ENCODE data around the gene ELK3. TPM values are rescaled to one million over a fixed set of nuclear protein-coding genes. Genes with fewer than 3 reads are reported as not detected.

Gene ELK3
- total RNA-seq, 4 donors from 2014 or later = 10.1 to 25.3 (median 23.4) TPM

DNA sequence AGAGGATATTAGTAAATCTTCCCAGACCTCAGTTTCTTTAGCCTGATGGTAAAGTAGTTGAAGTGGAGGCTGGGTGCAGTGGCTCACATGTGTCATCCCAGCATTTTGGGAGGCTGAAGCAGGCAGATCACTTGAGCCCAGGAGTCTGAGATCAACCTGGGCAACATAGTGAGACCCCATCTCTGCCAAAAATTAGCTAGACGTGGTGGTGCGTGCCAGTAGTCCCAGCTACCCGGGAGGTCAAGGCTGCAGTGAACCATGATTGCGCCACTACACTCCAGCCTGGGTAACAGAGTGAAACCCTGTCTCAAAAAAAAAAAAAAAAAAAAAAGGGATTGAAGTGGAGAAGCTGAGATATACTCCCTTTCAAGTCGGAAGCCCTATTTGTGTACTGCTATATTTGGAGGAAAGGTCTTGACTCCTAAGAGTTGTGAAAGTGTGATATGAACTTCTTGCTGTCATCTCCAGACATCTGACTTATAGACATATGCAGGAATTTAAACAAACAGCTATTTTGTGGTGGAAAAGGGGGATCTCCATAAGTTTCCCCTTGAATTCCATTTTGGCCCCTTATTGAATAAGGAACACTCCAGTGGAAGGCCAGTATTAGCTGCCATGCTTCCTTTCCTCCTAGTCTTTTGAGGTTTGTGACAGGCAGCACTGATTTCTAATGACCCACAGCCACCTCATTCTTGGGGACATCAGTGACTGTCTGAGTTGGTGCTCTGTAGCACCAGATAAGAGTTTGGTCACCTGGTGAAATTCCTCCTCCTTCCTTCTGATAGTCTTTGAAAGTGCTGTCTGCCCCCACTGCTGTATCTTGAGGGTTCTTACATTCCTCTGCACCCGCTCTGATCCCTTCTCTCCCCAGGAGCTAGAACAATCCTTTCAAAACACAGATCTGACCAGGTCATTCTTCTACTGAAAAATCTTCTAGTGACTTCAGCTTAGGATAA is 7.4 kb downstream of the ELK3 start:
- no peak for ATAC-seq
- TF ChIP-seq CTCF (IDR thresholded peaks at IDR 0.05) (no peak), POLR2A (IDR thresholded peaks at IDR 0.05) (no peak), POLR2AphosphoS5 (IDR thresholded peaks at IDR 0.05) (no peak), EP300 (IDR thresholded peaks at IDR 0.05) (no peak)
- no peak overlapping the region for H3K4me3 ChIP-seq
- peaks cover 0 to 34% (median 3%) of the 10 kb centered on the region in 3 donors for H3K4me1 ChIP-seq
- no peaks in the 10 kb centered on the region for H3K9me3 ChIP-seq
- H3K27me3 ChIP-seq = no peaks in the 10 kb centered on the region
- no peaks in the 10 kb centered on the region for H3K36me3 ChIP-seq
- WGBS, 2 donors (ENCODE audit: low coverage in 1 of 2) = 88 to 90% methylated on average over 2 of the region's 6 CpGs
- no peak overlapping the region for H3K27ac ChIP-seq

GRCh38 chr12:96204381-96204780 is 10.2 kb downstream of the ELK3 start:
- H3K4me1 ChIP-seq = peaks cover 0 to 26% (median 0%) of the 10 kb centered on the region in 3 donors
- TF ChIP-seq CTCF (IDR thresholded peaks at IDR 0.05) = no peak
- TF ChIP-seq EP300 (IDR thresholded peaks at IDR 0.05) = no peak
- TF ChIP-seq POLR2A (IDR thresholded peaks at IDR 0.05) = no peak
- no peak for TF ChIP-seq POLR2AphosphoS5 (IDR thresholded peaks at IDR 0.05)
- H3K4me3 ChIP-seq = no peak overlapping the region
- no peak for ATAC-seq
- H3K27ac ChIP-seq = no peak overlapping the region
- H3K27me3 ChIP-seq = no peaks in the 10 kb centered on the region
- H3K36me3 ChIP-seq = no peaks in the 10 kb centered on the region
- 82 to 86% methylated on average over 5 of the region's 5 CpGs for WGBS, 2 donors (ENCODE audit: low coverage in 1 of 2)
- H3K9me3 ChIP-seq = no peaks in the 10 kb centered on the region

DNA sequence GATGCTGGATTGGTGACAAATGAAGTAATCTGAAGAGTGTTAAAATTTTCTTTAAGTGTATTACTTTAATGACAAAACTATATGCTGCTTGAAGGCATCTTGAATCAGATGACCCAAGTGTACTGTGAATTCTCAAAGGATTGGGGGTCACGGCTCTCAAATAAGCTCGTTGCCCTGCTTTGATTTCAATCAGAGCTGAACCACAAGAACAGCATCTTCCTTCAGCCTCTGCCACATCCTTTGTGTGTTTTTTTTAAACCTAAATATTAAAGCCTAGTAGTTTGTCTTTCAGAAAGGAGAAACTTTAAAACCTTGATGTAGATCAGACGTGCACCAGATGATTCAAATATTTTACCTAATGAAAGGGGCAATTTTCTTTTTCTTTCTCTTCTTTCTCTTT is 11.7 kb downstream of the ELK3 start:
- H3K9me3 ChIP-seq = no peaks in the 10 kb centered on the region
- no peaks in the 10 kb centered on the region for H3K27me3 ChIP-seq
- H3K27ac ChIP-seq = no peak overlapping the region
- H3K4me1 ChIP-seq = peaks cover 0 to 40% (median 0%) of the 10 kb centered on the region in 3 donors
- 49 to 65% methylated on average over 3 of the region's 3 CpGs for whole genome bisulfite sequencing, 2 donors (ENCODE audit: low coverage in 1 of 2)
- H3K4me3 ChIP-seq = no peak overlapping the region
- ATAC-seq = no peak
- no peak for TF ChIP-seq POLR2A (IDR thresholded peaks at IDR 0.05)
- H3K36me3 ChIP-seq = no peaks in the 10 kb centered on the region

DNA sequence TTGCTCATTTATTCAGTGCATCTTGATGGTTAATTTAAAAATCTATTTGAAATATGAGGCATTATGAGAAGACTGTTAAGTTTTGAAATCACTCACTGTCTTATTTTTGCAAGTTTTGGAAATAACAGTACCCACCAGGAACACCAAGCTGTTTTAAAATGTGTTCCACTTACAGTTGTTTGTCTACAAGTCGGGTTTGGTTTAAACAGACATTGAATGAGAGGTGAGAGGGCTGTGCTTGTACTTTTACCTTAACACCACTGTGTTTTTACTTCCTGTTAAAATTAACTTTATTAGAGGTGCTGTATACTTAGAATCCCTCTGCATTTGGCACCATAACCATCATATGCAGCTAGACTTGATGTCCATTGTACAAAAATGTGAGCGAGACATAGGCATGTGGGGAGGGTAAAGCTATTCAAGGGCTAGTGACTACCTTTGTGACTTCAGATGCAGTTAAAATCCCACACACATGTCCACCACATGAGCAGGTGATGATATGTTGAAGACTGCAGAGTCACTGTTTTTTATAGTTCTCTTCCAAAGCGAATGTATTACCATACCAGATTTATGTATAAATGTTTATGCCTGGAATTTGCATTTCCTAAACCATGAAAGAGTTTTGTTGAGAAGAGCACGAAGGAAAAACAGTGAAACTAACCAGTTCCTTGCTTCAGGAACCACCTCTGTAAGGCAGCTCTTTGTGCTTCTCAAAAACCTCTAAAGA is 12.9 kb downstream of the ELK3 start:
- Histone ChIP-seq H3K4me1 (peaks cover 0 to 48% (median 3%) of the 10 kb centered on the region in 3 donors), H3K27ac (peak overlapping the region in 1 of 4 donors; percentile 27), H3K27me3 (no peaks in the 10 kb centered on the region), H3K9me3 (no peaks in the 10 kb centered on the region), H3K36me3 (no peaks in the 10 kb centered on the region), H3K4me3 (no peak overlapping the region)
- no peak for TF ChIP-seq POLR2A (IDR thresholded peaks at IDR 0.05)
- no peak for TF ChIP-seq EP300 (IDR thresholded peaks at IDR 0.05)
- TF ChIP-seq CTCF (IDR thresholded peaks at IDR 0.05) = no peak
- TF ChIP-seq POLR2AphosphoS5 (IDR thresholded peaks at IDR 0.05) = no peak
- no peak for ATAC-seq
- WGBS, 2 donors (ENCODE audit: low coverage in 1 of 2) = 68 to 75% methylated on average over 4 of the region's 4 CpGs

GRCh38 chr12:96208346-96208745 is 14.2 kb downstream of the ELK3 start:
- peaks cover 0 to 59% (median 8%) of the 10 kb centered on the region in 3 donors for H3K4me1 ChIP-seq

More at GRCh38 chr12:96208346-96208745, 14.2 kb downstream of the ELK3 start:
- Histone ChIP-seq H3K9me3 (no peaks in the 10 kb centered on the region), H3K36me3 (no peaks in the 10 kb centered on the region), H3K27ac (peak overlapping the region in 3 of 4 donors; percentile 20 to 48 (median 25)), H3K4me3 (no peak overlapping the region), H3K27me3 (no peaks in the 10 kb centered on the region)
- no peak for TF ChIP-seq EP300 (IDR thresholded peaks at IDR 0.05)
- TF ChIP-seq POLR2A (IDR thresholded peaks at IDR 0.05) = no peak
- no peak for TF ChIP-seq CTCF (IDR thresholded peaks at IDR 0.05)
- TF ChIP-seq POLR2AphosphoS5 (IDR thresholded peaks at IDR 0.05) = no peak
- 20% methylated on average over 1 of the region's 2 CpGs; no CpG with 5 or more reads in 1 of the 2 donors for WGBS, 2 donors (ENCODE audit: low coverage in 1 of 2)
- no peak for ATAC-seq
